ENCODE results near the gene QRFP.

DNA sequence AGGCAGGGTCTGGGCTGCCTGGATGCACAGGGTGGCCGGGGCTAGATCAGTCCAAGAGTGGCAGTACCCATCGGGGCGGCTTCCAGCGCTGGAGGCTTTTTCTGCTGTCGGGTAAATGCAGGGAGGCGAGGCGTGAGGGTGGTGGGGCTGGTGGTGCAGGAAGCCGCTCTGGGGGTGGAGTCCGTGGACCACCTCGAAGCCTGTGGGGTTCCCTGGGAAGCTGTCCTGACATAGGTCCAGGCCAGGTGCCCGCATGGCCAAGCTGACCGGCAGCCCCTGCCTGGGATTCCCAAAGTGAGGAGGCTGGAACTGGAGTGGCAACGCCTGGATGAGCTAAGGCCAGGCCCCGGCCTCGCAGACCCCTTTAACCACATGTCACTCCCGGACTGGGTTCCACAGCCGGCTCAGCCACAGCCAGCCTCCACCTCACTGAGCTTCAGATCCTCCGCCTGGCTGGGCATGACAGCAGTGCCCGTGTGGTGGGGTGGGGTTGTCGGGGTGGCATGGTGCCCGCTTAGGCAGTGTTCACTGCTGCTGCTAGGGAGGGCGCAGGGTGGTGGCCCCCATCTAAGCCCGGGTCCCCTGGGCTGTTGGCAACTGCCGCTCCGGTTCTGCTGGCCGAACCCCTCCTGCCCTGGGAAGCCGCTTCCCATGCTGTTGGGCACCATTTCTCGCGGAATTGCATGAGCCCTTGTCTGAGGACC, 1.4 kb upstream of the QRFP start:
- TF ChIP-seq, protein P1, sequence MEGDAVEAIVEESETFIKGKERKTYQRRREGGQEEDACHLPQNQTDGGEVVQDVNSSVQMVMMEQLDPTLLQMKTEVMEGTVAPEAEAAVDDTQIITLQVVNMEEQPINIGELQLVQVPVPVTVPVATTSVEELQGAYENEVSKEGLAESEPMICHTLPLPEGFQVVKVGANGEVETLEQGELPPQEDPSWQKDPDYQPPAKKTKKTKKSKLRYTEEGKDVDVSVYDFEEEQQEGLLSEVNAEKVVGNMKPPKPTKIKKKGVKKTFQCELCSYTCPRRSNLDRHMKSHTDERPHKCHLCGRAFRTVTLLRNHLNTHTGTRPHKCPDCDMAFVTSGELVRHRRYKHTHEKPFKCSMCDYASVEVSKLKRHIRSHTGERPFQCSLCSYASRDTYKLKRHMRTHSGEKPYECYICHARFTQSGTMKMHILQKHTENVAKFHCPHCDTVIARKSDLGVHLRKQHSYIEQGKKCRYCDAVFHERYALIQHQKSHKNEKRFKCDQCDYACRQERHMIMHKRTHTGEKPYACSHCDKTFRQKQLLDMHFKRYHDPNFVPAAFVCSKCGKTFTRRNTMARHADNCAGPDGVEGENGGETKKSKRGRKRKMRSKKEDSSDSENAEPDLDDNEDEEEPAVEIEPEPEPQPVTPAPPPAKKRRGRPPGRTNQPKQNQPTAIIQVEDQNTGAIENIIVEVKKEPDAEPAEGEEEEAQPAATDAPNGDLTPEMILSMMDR (IDR thresholded peaks at IDR 0.05) = no peak
- TF ChIP-seq POLR2A (IDR thresholded peaks at IDR 0.05) = no peak
